ENCODE results near the gene MYADM. TPM values are rescaled to one million over a fixed set of nuclear protein-coding genes. Genes with fewer than 3 reads are reported as not detected.

The MYADM gene, protein sequence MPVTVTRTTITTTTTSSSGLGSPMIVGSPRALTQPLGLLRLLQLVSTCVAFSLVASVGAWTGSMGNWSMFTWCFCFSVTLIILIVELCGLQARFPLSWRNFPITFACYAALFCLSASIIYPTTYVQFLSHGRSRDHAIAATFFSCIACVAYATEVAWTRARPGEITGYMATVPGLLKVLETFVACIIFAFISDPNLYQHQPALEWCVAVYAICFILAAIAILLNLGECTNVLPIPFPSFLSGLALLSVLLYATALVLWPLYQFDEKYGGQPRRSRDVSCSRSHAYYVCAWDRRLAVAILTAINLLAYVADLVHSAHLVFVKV
- 30.6 and 42.1 TPM in 2 replicates for total RNA-seq
- 211 and 213 TPM in 2 replicates for polyA plus RNA-seq

DNA sequence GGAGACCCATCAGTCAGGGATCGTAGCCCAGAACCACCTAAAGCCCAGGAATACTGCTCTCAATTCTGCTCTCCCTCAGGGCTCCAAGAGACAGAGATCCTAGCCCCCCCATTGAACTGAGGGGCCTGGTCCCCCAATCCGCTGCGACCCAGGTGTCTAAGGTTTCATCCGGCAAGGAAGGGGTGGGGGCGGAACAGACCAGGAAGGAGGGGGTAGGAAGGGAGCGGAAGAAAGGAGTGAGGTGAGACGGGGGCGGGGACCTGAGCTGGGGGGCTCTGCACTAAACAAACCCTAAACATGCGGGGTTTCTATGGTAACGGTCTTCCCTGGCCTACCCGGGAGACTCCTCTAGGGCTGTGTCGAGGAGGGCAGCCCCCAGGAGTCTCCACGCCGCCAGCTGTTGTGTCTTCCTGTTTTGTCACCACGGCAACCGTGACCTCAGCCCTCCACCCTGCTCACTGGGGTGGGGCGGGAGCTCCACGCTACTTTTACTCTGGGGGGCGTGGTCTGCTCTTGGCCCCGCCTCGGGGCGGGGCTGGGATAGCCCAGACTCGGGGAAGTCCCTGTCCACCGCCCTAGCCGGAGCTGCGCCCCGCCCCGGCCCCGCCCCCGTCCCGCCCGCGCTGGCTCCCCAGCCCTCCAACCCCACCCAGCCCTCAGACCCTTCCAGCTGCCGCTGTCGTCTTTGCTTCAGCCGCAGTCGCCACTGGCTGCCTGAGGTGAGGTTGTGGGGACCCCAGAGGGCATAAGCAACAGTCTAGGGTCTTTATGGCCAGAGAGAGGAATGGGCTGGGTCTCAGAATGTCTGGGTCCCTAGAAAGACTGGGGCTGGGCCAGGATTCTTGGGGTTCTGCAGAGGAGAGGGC is at the start of gene MYADM:
Gene MYADM (plus strand): TSS at position 659 of the 866 bp plus-strand sequence. CDS start 5,647 bp downstream, outside the sequence.
- no peaks in the 10 kb centered on the region for H3K36me3 ChIP-seq (replicated peaks; ENCODE audit: insufficient read depth, low read depth)
- peak within 1 kb of the TSS; percentile 98 for H3K27ac ChIP-seq
- H3K9me2 ChIP-seq (replicated peaks; ENCODE audit: insufficient read depth): no peaks in the 10 kb centered on the region
- H4K20me1 ChIP-seq (ENCODE audit: insufficient read depth, poor library complexity, severe bottlenecking): peaks cover 8% of the 10 kb centered on the region
- 4% methylated on average over 15 of the region's 37 CpGs for WGBS (ENCODE audit: low lambda C conversion rate, missing lambda C conversion rate)
- H2AFZ ChIP-seq: peak within 1 kb of the TSS; percentile 28
- DNase-seq (ENCODE audit: low spot score): peak; percentile 99
- H3K79me2 ChIP-seq: peaks cover 32% of the 10 kb centered on the region
- TF ChIP-seq EZH2 (IDR thresholded peaks at IDR 0.05; ENCODE audit: borderline replicate concordance): no peak
- TF ChIP-seq EZH2phosphoT487 (IDR thresholded peaks at IDR 0.05; ENCODE audit: low read depth, severe bottlenecking, unreplicated experiment): no peak
- TF ChIP-seq, protein P1, sequence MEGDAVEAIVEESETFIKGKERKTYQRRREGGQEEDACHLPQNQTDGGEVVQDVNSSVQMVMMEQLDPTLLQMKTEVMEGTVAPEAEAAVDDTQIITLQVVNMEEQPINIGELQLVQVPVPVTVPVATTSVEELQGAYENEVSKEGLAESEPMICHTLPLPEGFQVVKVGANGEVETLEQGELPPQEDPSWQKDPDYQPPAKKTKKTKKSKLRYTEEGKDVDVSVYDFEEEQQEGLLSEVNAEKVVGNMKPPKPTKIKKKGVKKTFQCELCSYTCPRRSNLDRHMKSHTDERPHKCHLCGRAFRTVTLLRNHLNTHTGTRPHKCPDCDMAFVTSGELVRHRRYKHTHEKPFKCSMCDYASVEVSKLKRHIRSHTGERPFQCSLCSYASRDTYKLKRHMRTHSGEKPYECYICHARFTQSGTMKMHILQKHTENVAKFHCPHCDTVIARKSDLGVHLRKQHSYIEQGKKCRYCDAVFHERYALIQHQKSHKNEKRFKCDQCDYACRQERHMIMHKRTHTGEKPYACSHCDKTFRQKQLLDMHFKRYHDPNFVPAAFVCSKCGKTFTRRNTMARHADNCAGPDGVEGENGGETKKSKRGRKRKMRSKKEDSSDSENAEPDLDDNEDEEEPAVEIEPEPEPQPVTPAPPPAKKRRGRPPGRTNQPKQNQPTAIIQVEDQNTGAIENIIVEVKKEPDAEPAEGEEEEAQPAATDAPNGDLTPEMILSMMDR (IDR thresholded peaks at IDR 0.05; ENCODE audit: poor library complexity): no peak
- H3K4me1 ChIP-seq (ENCODE audit: insufficient read depth): peaks cover 31% of the 10 kb centered on the region
- peak within 1 kb of the TSS; percentile 80 for H3K4me3 ChIP-seq
- no peaks in the 10 kb centered on the region for H3K9me3 ChIP-seq (ENCODE audit: low read depth)
- peak within 1 kb of the TSS; percentile 84 for H3K4me2 ChIP-seq
- H3K27me3 ChIP-seq: no peaks in the 10 kb centered on the region

DNA sequence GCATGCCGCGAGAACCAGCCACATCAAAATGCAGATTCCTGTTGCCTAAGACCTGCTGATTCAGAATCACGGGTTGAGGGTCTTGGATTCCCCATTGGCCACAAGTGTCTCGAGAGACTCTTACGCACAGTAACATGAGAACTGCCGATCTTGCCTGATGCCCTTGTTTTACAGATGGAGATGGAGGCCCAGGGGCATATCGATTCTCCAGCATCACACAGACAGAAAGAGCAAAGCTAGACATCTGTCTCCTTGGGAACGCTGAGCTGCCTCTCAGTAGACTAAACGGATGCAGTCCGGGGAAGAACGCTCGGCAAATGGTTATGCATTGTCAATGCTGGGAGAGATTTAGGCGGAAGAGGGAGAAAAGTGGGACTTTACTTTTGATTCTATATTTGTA is 48.9 kb upstream of the MYADM start:
- Histone ChIP-seq H3K27me3 (no peaks in the 10 kb centered on the region), H3K4me1 (ENCODE audit: insufficient read depth) (no peaks in the 10 kb centered on the region), H3K36me3 (replicated peaks; ENCODE audit: insufficient read depth, low read depth) (no peaks in the 10 kb centered on the region), H3K4me2 (no peak overlapping the region), H3K9me3 (ENCODE audit: low read depth) (no peaks in the 10 kb centered on the region), H3K4me3 (no peak overlapping the region), H3K9me2 (replicated peaks; ENCODE audit: insufficient read depth) (no peaks in the 10 kb centered on the region), H3K27ac (no peak overlapping the region), H2AFZ (no peak overlapping the region), H3K79me2 (no peaks in the 10 kb centered on the region), H4K20me1 (ENCODE audit: insufficient read depth, poor library complexity, severe bottlenecking) (no peaks in the 10 kb centered on the region)
- 89% methylated on average over 13 of the region's 13 CpGs for WGBS (ENCODE audit: low lambda C conversion rate, missing lambda C conversion rate)
- no peak for TF ChIP-seq EZH2 (IDR thresholded peaks at IDR 0.05; ENCODE audit: borderline replicate concordance)
- TF ChIP-seq, protein P1 (IDR thresholded peaks at IDR 0.05; ENCODE audit: poor library complexity): no peak
- TF ChIP-seq EZH2phosphoT487 (IDR thresholded peaks at IDR 0.05; ENCODE audit: low read depth, severe bottlenecking, unreplicated experiment): no peak
- DNase-seq (ENCODE audit: low spot score): no peak

DNA sequence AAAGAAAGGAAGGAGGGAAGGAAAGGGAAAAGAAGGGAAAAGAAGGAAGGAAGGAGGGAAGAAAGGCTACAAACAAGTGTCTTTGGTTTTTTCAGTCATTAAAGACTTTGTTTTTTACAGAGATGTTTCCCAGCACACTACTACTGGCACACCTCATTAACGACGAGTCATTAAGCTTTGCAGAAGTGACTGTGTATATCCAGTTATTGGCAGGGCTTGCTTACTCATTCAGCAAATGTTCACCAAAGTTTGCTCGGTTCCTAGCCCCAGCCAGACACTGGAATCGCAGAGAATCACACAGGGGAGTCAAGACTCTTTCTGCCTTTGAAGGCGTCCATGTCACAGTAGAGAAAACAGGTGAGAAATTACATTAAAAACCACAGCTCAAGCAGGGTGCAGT is 47.8 kb upstream of the MYADM start:
- Histone ChIP-seq H4K20me1 (ENCODE audit: insufficient read depth, poor library complexity, severe bottlenecking) (no peaks in the 10 kb centered on the region), H3K27me3 (no peaks in the 10 kb centered on the region), H3K9me2 (replicated peaks; ENCODE audit: insufficient read depth) (no peaks in the 10 kb centered on the region), H3K4me1 (ENCODE audit: insufficient read depth) (no peaks in the 10 kb centered on the region), H3K79me2 (no peaks in the 10 kb centered on the region), H3K36me3 (replicated peaks; ENCODE audit: insufficient read depth, low read depth) (no peaks in the 10 kb centered on the region), H3K4me3 (no peak overlapping the region), H2AFZ (no peak overlapping the region), H3K27ac (no peak overlapping the region), H3K4me2 (no peak overlapping the region), H3K9me3 (ENCODE audit: low read depth) (no peaks in the 10 kb centered on the region)
- TF ChIP-seq, protein P1 (IDR thresholded peaks at IDR 0.05; ENCODE audit: poor library complexity): no peak
- TF ChIP-seq EZH2phosphoT487 (IDR thresholded peaks at IDR 0.05; ENCODE audit: low read depth, severe bottlenecking, unreplicated experiment) (no peak), EZH2 (IDR thresholded peaks at IDR 0.05; ENCODE audit: borderline replicate concordance) (no peak)
- no peak for DNase-seq (ENCODE audit: low spot score)
- 67% methylated on average over 5 of the region's 5 CpGs for WGBS (ENCODE audit: low lambda C conversion rate, missing lambda C conversion rate)

All from hepatocyte (in vitro differentiated cells).